Measurements from ENCODE around the gene RPS15.
A peak's percentile ranks its signal among the peaks of the same experiment; 100 is the strongest.

Gene RPS15

DNA sequence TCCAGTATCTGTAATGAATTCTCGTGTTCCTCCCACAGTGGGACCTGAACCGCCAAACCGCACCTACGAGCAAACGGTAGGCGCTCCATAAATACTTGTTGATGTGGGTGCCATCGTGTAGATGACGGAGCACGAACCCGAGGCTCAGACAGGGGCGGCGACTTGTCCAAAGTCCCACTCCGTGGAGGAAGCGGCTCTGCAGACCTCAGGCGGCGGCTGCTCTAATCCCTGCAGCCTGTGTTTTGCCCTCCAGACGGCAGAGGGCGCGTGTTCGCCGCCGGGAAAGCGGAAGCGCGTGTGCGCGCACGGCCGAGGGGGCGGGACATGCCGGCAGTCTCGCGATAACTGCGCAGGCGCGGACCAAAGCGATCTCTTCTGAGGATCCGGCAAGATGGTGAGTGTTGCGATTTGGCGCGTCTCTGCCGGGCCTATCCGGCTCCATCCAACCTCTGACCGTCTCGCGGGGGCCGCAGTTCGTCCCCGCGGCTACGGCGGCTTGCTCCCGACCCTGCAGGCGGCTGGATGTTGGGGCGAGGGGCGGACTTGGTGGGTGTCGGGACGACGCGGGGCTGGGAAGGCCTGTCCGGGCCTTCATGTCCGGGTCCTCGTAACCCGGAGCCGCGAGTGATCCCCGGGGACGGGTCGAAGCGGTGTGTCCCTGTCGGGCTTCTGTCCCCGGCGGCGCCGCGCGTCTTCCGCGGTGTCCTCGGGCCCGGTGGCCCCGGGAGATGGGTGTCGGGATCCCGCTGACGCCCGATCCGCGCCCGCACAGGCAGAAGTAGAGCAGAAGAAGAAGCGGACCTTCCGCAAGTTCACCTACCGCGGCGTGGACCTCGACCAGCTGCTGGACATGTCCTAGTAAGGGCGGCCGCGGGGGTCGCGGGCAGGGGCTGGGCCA lies at the start of gene RPS15:
Gene RPS15 (plus strand): TSS at position 362 of the 898 bp plus-strand sequence. CDS start 30 bp downstream, at position 392.
- peak within 1 kb of the TSS; percentile 89 for H3K4me3 ChIP-seq (ENCODE audit: low read length)
- no peak within 1 kb of the TSS for H2AFZ ChIP-seq (ENCODE audit: low read depth, low read length)
- no peaks in the 10 kb centered on the region for H3K27me3 ChIP-seq (ENCODE audit: insufficient read depth, low read length)
- no peaks in the 10 kb centered on the region for H3K9me3 ChIP-seq (ENCODE audit: low read length)
- H3K4me1 ChIP-seq (ENCODE audit: insufficient read depth, low read length) = peaks cover 18% of the 10 kb centered on the region
- H3K36me3 ChIP-seq (ENCODE audit: insufficient read depth, low read length) = peaks cover 59% of the 10 kb centered on the region

DNA sequence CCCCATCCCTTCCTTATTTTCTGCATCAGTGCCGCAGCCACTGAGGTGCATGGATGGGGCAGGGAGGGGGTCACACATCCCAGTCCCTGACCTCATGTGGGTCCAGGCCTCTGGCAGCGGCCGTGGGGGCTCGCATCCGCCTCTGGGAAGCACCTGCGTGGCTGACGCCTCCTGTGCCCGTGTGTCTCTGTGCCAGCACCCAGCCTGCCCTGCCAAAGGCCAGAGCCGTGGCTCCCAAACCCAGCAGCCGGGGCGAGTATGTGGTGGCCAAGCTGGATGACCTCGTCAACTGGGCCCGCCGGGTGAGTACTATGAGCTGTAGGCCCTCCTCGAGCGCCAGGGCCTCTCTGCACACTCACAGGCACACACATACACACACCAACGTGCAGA lies 49.6 kb upstream of the RPS15 start:
- no peaks in the 10 kb centered on the region for H3K27me3 ChIP-seq (ENCODE audit: insufficient read depth, low read length)
- H2AFZ ChIP-seq (ENCODE audit: low read depth, low read length) = no peak overlapping the region
- peaks cover 29% of the 10 kb centered on the region for H3K36me3 ChIP-seq (ENCODE audit: insufficient read depth, low read length)
- H3K4me1 ChIP-seq (ENCODE audit: insufficient read depth, low read length) = peaks cover 7% of the 10 kb centered on the region
- no peaks in the 10 kb centered on the region for H3K9me3 ChIP-seq (ENCODE audit: low read length)
- H3K4me3 ChIP-seq (ENCODE audit: low read length) = no peak overlapping the region

DNA sequence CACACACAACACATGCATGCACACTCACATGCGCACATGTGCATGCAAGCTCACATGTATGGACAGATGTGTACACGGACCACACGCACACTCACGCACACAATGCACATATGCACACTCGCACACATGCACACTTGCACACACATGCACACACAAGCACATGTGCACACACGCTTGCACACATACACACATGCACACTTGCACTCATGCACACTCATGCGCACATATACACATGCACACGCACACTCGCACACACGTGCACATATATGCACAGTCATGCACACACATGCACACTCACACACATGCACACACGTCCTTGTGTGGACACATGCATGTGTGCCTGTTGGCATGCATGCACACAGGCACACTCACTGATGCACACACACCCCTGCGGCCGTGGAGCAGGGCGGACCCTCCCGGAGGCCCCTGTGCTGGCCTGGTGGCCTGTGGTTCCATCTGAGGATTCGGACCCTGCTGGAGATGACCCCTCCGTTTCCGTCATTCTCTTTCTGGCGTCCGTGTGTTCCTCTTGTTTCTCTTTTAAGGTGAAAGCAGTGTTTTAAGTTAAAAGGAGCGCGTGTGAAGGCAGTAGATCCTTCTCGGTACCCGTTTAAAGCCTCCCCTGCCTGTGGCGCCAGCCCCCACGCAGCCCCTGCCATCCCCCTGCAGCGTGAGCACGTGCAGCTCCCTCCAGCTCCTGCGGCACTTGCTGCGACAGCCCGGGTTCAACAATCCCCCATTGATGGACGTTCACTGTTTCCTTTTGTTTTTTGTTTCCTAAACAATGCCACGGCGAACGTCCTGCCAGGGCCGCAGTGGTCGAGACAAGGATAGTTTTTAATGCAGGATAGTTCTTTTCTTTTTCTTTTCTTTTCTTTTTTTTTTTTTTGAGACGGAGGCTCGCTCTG lies 48.9 kb upstream of the RPS15 start:
- Histone ChIP-seq H3K4me1 (ENCODE audit: insufficient read depth, low read length) (peaks cover 7% of the 10 kb centered on the region), H3K9me3 (ENCODE audit: low read length) (no peaks in the 10 kb centered on the region), H3K27me3 (ENCODE audit: insufficient read depth, low read length) (no peaks in the 10 kb centered on the region), H2AFZ (ENCODE audit: low read depth, low read length) (no peak overlapping the region), H3K4me3 (ENCODE audit: low read length) (no peak overlapping the region), H3K36me3 (ENCODE audit: insufficient read depth, low read length) (peaks cover 29% of the 10 kb centered on the region)

GRCh38 chr19:1390890-1391423 lies 47.2 kb upstream of the RPS15 start:
- Histone ChIP-seq H3K9me3 (ENCODE audit: low read length) (no peaks in the 10 kb centered on the region), H3K27me3 (ENCODE audit: insufficient read depth, low read length) (no peaks in the 10 kb centered on the region), H3K36me3 (ENCODE audit: insufficient read depth, low read length) (peaks cover 29% of the 10 kb centered on the region), H3K4me3 (ENCODE audit: low read length) (no peak overlapping the region), H3K4me1 (ENCODE audit: insufficient read depth, low read length) (no peaks in the 10 kb centered on the region), H2AFZ (ENCODE audit: low read depth, low read length) (no peak overlapping the region)

DNA sequence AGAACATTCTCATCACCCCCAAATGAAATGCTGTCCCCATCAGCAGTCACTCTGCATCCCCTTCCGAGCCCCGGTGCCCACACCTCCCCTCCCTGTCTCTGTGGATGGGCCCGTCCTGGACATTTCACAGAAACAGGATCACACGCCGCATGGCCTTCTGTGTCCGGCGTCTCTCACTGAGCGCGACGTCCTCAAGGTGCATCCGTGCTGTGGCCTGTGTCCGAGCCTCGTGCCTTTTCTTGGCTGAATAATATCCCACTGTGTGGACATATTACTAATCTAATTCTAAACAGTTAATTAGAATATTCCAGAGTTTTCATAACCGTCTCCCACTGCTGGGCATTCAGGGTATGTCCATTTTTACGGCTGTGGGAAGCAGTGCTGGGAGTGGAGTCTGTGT lies 45.8 kb upstream of the RPS15 start:
- Histone ChIP-seq H3K4me3 (ENCODE audit: low read length) (no peak overlapping the region), H3K4me1 (ENCODE audit: insufficient read depth, low read length) (no peaks in the 10 kb centered on the region), H3K9me3 (ENCODE audit: low read length) (no peaks in the 10 kb centered on the region), H3K36me3 (ENCODE audit: insufficient read depth, low read length) (peaks cover 26% of the 10 kb centered on the region), H3K27me3 (ENCODE audit: insufficient read depth, low read length) (no peaks in the 10 kb centered on the region), H2AFZ (ENCODE audit: low read depth, low read length) (no peak overlapping the region)

DNA sequence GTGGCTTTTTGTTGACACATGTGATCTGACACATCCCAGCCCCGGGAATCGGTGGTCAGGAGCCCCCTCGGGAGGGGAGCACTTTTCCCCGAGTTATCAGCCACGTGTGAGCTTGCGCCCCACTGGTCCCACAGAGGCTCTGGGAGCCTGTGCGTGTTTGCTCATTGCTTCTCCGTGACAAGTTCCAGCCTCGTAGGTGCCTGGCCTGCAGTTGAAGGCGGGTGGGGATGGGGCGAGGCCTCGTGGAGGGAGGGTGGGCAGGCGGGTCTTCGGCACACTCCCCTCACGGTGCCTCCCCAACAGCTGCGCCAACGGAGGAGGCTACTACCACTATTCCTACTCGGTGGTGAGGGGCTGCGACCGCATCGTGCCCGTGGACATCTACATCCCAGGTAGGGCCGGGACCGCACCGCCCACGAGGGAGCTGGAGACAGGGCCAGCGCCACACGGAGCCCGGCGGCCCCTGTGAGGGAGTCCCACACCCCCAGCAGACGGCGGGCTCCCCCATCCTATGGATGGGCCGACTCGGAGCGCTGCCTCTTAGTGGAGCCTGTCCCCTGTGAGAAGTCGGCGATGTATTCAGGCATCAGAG lies 45.2 kb upstream of the RPS15 start:
- no peaks in the 10 kb centered on the region for H3K4me1 ChIP-seq (ENCODE audit: insufficient read depth, low read length)

GRCh38 chr19:1393841-1394240 lies 44.4 kb upstream of the RPS15 start:
- H3K27me3 ChIP-seq (ENCODE audit: insufficient read depth, low read length) = no peaks in the 10 kb centered on the region
- H3K4me1 ChIP-seq (ENCODE audit: insufficient read depth, low read length) = no peaks in the 10 kb centered on the region
- H3K4me3 ChIP-seq (ENCODE audit: low read length) = no peak overlapping the region
- peaks cover 27% of the 10 kb centered on the region for H3K36me3 ChIP-seq (ENCODE audit: insufficient read depth, low read length)
- H2AFZ ChIP-seq (ENCODE audit: low read depth, low read length) = no peak overlapping the region
- H3K9me3 ChIP-seq (ENCODE audit: low read length) = no peaks in the 10 kb centered on the region

More for the DNA sequence above, 45.2 kb upstream of the RPS15 start:
- no peak overlapping the region for H3K4me3 ChIP-seq (ENCODE audit: low read length)
- H3K36me3 ChIP-seq (ENCODE audit: insufficient read depth, low read length) = peaks cover 26% of the 10 kb centered on the region
- H2AFZ ChIP-seq (ENCODE audit: low read depth, low read length) = no peak overlapping the region
- H3K9me3 ChIP-seq (ENCODE audit: low read length) = no peaks in the 10 kb centered on the region
- H3K27me3 ChIP-seq (ENCODE audit: insufficient read depth, low read length) = no peaks in the 10 kb centered on the region

- Histone ChIP-seq H3K4me1 (ENCODE audit: insufficient read depth, low read length) (no peaks in the 10 kb centered on the region), H3K36me3 (ENCODE audit: insufficient read depth, low read length) (peaks cover 24% of the 10 kb centered on the region), H3K9me3 (ENCODE audit: low read length) (no peaks in the 10 kb centered on the region), H3K27me3 (ENCODE audit: insufficient read depth, low read length) (no peaks in the 10 kb centered on the region), H3K4me3 (ENCODE audit: low read length) (no peak overlapping the region), H2AFZ (ENCODE audit: low read depth, low read length) (no peak overlapping the region)
These were observed 43.7 kb upstream of the RPS15 start for GRCh38 chr19:1394252-1395193.

DNA sequence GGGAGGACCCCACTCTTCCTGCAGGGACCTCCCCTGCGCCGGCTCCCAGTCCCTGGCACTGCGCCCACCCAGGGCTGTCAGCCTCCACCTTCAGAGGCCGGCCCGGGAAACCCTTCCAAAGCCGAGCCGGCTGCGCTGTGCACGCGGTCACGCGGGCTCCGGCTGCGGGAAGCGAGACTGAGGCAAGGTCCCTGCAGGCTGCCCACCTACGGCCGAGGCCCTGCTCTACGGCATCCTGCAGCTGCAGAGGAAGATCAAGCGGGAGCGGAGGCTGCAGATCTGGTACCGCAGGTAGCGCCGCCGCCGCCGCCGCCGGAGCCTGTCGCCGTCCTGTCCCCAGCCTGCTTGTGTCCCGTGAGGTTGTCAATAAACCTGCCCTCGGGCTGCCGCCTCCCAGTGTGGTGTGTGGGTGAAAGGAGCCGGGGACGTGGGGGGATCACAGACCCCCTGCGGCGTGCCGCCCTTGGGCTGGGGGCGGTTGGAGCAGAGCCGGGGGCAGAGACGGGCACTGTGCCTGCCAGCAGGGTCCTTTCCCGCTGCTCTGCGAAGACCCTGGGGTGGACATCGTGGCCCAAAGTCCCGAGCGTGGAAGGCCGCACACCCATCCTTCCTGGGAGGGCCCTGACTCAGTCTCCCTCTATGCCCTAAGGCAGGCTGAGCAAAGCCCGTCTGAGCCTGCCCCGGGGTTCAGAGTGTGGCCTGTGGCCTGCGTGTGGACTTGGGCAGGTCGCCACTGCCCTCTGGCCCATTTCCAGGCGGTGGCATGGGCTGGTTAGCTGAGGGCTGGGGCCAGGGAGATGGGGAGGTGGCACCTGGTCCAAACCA lies 42.8 kb upstream of the RPS15 start:
- Histone ChIP-seq H3K36me3 (ENCODE audit: insufficient read depth, low read length) (peaks cover 23% of the 10 kb centered on the region), H2AFZ (ENCODE audit: low read depth, low read length) (no peak overlapping the region), H3K27me3 (ENCODE audit: insufficient read depth, low read length) (no peaks in the 10 kb centered on the region), H3K4me3 (ENCODE audit: low read length) (no peak overlapping the region), H3K4me1 (ENCODE audit: insufficient read depth, low read length) (no peaks in the 10 kb centered on the region), H3K9me3 (ENCODE audit: low read length) (no peaks in the 10 kb centered on the region)

DNA sequence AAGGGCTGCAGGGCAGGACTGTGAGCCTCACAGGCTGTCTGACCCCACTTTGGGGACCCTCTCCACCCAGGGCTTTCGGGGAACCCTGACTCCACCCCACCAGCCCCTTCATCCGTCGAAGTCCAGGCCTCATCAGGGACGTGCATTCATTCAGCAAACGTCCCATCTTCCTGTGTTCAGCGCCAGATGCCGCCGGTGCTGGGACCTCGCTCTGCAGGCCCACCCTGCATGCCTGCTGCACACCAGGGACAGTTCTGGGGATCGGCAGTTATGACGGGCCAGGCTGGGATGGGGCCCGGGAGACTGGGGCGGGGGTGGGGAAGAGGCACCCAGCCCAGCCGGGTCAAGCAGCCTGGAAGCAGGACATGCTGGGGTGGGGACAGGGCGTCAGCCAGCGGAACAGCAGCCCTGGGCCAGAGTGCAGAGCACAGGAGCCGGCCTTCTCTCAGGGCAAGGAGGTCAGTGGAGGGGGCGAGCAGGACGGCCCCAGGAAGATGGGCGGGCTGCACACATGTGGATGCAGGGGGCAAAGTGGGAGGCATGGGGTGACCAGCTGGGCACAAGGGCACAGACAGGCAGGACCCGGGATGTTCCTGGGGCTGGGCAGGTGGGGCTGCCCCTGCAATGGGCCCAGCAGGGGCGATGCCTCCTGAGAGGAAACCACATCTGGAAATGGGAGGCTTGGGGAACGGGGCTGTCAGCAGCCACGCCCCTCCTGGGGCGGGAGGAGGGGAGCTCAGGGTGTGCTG lies 42.0 kb upstream of the RPS15 start:
- Histone ChIP-seq H3K27me3 (ENCODE audit: insufficient read depth, low read length) (no peaks in the 10 kb centered on the region), H3K9me3 (ENCODE audit: low read length) (no peaks in the 10 kb centered on the region), H3K4me1 (ENCODE audit: insufficient read depth, low read length) (peaks cover 5% of the 10 kb centered on the region), H2AFZ (ENCODE audit: low read depth, low read length) (no peak overlapping the region), H3K36me3 (ENCODE audit: insufficient read depth, low read length) (peaks cover 18% of the 10 kb centered on the region), H3K4me3 (ENCODE audit: low read length) (no peak overlapping the region)
